A549 (cell line): Measurements from ENCODE around the gene EPHA1. TPM values are rescaled to one million over a fixed set of nuclear protein-coding genes. Genes with fewer than 3 reads are reported as not detected.

Experiments used
- ATAC-seq, 2 experiments: fragments of 200-7000 bp in 1 of 2; fragments of >200 bp in 1 of 2; cut with Nextera tagmentation in 1 of 2; cut with Tn5 transposase in 1 of 2; 3 replicates each; pipeline versions ENCODE4 v1.8.0 to v1.9.1; 2018 to 2020; ENCODE audit warnings: mild to moderate bottlenecking in 1 of 2, moderate library complexity in 1 of 2
- CTCF ChIA-PET: fragments of 300-600 bp; sonication (Branson Sonifier 250); formaldehyde crosslinking; extraction: SDS; loops from one replicate; lab custom pipeline; 2021; ENCODE audit warnings: antibody characterized with exemption, inconsistent platforms; lab: Yijun Ruan, JAX
- POLR2A ChIA-PET: fragments of 350-600 bp; formaldehyde crosslinking; extraction: SDS; loops from one replicate; lab custom pipeline; 2021; ENCODE audit warnings: antibody characterized with exemption, inconsistent platforms; lab: Yijun Ruan, JAX
- DNase-seq, 2 experiments: peaks; one replicate each; pipeline versions ENCODE4 v3.0.0 to v3.0.0-alpha.2; 2011 to 2016; ENCODE audit warnings: low read depth in 1 of 2, low spot score in 1 of 2
- FAIRE-seq: peaks from 2 replicates; lab custom pipeline; 2011; peaks lifted over from hg19 to GRCh38; lab: Jason Lieb, UNC
- H3K27ac ChIP-seq, 2 experiments: fragments of >200 bp; sonication (Bioruptor Twin); formaldehyde crosslinking; 3 replicates each; pipeline ENCODE4 v1.5.1; 2016 to 2017
- H3K4me1 ChIP-seq: fragments of >200 bp; sonication (Bioruptor Twin); formaldehyde crosslinking; 3 replicates; pipeline ENCODE4 v1.6.1; 2016
- H3K4me2 ChIP-seq: fragments of >200 bp; sonication (Bioruptor Twin); formaldehyde crosslinking; 3 replicates; pipeline ENCODE4 v1.6.1; 2016
- H3K4me3 ChIP-seq: fragments of >200 bp; sonication (Bioruptor Twin); formaldehyde crosslinking; 3 replicates; pipeline ENCODE4 v1.5.1; 2016
- H3K9me3 ChIP-seq: fragments of >200 bp; sonication (Bioruptor Twin); formaldehyde crosslinking; 3 replicates; pipeline ENCODE4 v1.6.1; 2016
- BHLHE40 ChIP-seq: IDR thresholded peaks from 2 replicates; pipeline ENCODE4 v1.6.1; 2012; ENCODE audit warnings: low read depth, low read length, inconsistent platforms
- CEBPB ChIP-seq, 2 experiments: fragments of >200 bp in 1 of 2; sonication (Bioruptor Twin) in 1 of 2; formaldehyde crosslinking in 1 of 2; IDR thresholded peaks; 2 replicates each; pipeline ENCODE4 v1.6.1; 2012 to 2016
- EHF ChIP-seq: fragments of 250-450 bp; sonication (Bioruptor Pico); IDR thresholded peaks from 2 replicates; pipeline ENCODE4 v1.5.0; 2020; ENCODE audit warnings: mild to moderate bottlenecking
- ELK1 ChIP-seq: fragments of 150-350 bp; IDR thresholded peaks from 2 replicates; pipeline ENCODE4 v1.6.1; 2014; ENCODE audit warnings: low read depth, mild to moderate bottlenecking, low read length
- FOSB ChIP-seq: fragments of 250-450 bp; sonication (Bioruptor Pico); IDR thresholded peaks from 2 replicates; pipeline ENCODE4 v1.5.0; 2020; ENCODE audit warnings: mild to moderate bottlenecking, moderate library complexity
- HDAC2 ChIP-seq: fragments of 200-600 bp; sonication (generic); IDR thresholded peaks from 2 replicates; pipeline ENCODE4 v1.6.1; 2016
- HES2 ChIP-seq: fragments of >200 bp; sonication (Bioruptor Twin); formaldehyde crosslinking; IDR thresholded peaks from 2 replicates; pipeline ENCODE4 v1.6.1; 2016
- HEYL ChIP-seq: fragments of 250-450 bp; sonication (Bioruptor Pico); IDR thresholded peaks from 2 replicates; pipeline ENCODE4 v1.8.0; 2021; ENCODE audit warnings: mild to moderate bottlenecking, moderate library complexity
- HMGXB4 ChIP-seq: fragments of 250-450 bp; sonication (Bioruptor Pico); IDR thresholded peaks from 2 replicates; pipeline ENCODE4 v1.5.0; 2021; ENCODE audit warnings: mild to moderate bottlenecking, moderate library complexity, borderline replicate concordance
- HOXA7 ChIP-seq: fragments of 250-450 bp; sonication (Bioruptor Pico); IDR thresholded peaks from 2 replicates; pipeline ENCODE4 v1.5.0; 2020; ENCODE audit warnings: mild to moderate bottlenecking, moderate library complexity
- HOXB13 ChIP-seq: fragments of 250-450 bp; sonication (Bioruptor Pico); IDR thresholded peaks from 2 replicates; pipeline ENCODE4 v1.5.0; 2020; ENCODE audit warnings: low read depth, mild to moderate bottlenecking, moderate library complexity
- HOXB5 ChIP-seq: fragments of 250-450 bp; sonication (Bioruptor Pico); IDR thresholded peaks from 2 replicates; pipeline ENCODE4 v1.5.0; 2020; ENCODE audit warnings: mild to moderate bottlenecking, moderate library complexity
- JUN ChIP-seq, 2 experiments: fragments of >200 bp; sonication (Bioruptor Twin); formaldehyde crosslinking; IDR thresholded peaks; 2 replicates in 1 of 2; 3 replicates in 1 of 2; pipeline ENCODE4 v1.6.1; 2016 to 2017
- MAFK ChIP-seq: fragments of 450-650 bp; IDR thresholded peaks from 2 replicates; pipeline ENCODE4 v1.6.1; 2014; ENCODE audit not compliant: partially characterized antibody
- MAZ ChIP-seq: fragments of 150-350 bp; IDR thresholded peaks from 2 replicates; pipeline ENCODE4 v1.6.1; 2014; ENCODE audit warnings: antibody characterized with exemption, low read depth, low read length, borderline replicate concordance
- NFE2L2 ChIP-seq: fragments of 150-350 bp; conservative IDR thresholded peaks from 2 replicates; pipeline ENCODE4 v1.6.1; 2014; ENCODE audit warnings: low read length
- NR3C1 ChIP-seq: fragments of >200 bp; sonication (Bioruptor Twin); formaldehyde crosslinking; IDR thresholded peaks from 3 replicates; pipeline ENCODE4 v1.6.1; 2017
- POLR2AphosphoS2 ChIP-seq: conservative IDR thresholded peaks from 2 replicates; pipeline ENCODE4 v1.6.1; 2012; ENCODE audit warnings: low read length, improper control_type of control experiment, inconsistent platforms
- RCOR1 ChIP-seq: fragments of 150-350 bp; IDR thresholded peaks from 2 replicates; pipeline ENCODE4 v1.6.1; 2014; ENCODE audit warnings: antibody characterized with exemption, low read length, low read depth
- RFX5 ChIP-seq: fragments of 450-650 bp; IDR thresholded peaks from 2 replicates; pipeline ENCODE4 v1.7.1; 2014; ENCODE audit warnings: antibody characterized with exemption, mild to moderate bottlenecking, moderate library complexity
- SMC3 ChIP-seq: fragments of >200 bp; sonication (Bioruptor Twin); formaldehyde crosslinking; IDR thresholded peaks from 3 replicates; pipeline ENCODE4 v1.6.1; 2018; ENCODE audit warnings: inconsistent platforms
- TFCP2L1 ChIP-seq: fragments of 250-450 bp; sonication (Bioruptor Pico); IDR thresholded peaks from 2 replicates; pipeline ENCODE4 v1.5.0; 2021; ENCODE audit warnings: mild to moderate bottlenecking
- TP53 ChIP-seq: fragments of 250-450 bp; sonication (Bioruptor Pico); IDR thresholded peaks from 2 replicates; pipeline ENCODE4 v1.5.0; 2021; ENCODE audit warnings: mild to moderate bottlenecking, moderate library complexity
- USF2 ChIP-seq: fragments of 450-650 bp; IDR thresholded peaks from 2 replicates; pipeline ENCODE4 v1.6.1; 2014; ENCODE audit warnings: antibody characterized with exemption
- ZC3H11A ChIP-seq: fragments of 450-650 bp; IDR thresholded peaks from 2 replicates; pipeline ENCODE4 v1.6.1; 2014; ENCODE audit warnings: antibody characterized with exemption, mild to moderate bottlenecking
- ZFP36 ChIP-seq: fragments of 450-650 bp; IDR thresholded peaks from 2 replicates; pipeline ENCODE4 v1.6.1; 2014; ENCODE audit warnings: borderline replicate concordance; ENCODE audit not compliant: partially characterized antibody
- ZSCAN20 ChIP-seq: fragments of 250-450 bp; sonication (Bioruptor Pico); IDR thresholded peaks from 2 replicates; pipeline ENCODE4 v1.8.0; 2022; ENCODE audit warnings: mild to moderate bottlenecking, moderate library complexity
- WGBS: methylation state at CpG from one replicate; pipeline ENCODE4 v1.1.6; 2017; ENCODE audit errors: missing lambda C conversion rate; 5-methylcytosine and 5-hydroxymethylcytosine counted together
- polyA plus RNA-seq, 4 experiments: library from polyadenylated mRNA; depleted of rRNA in 3 of 4; stranded (reverse); fragments of >200 nt; fragmentation: RNase III in 1 of 4; extraction: RNeasy Plus Mini Kit Qiagen cat#74134 plus additional on column Dnase treatment in 1 of 4; gene quantifications; 2 replicates in 3 of 4; 3 replicates in 1 of 4; pipeline ENCODE4 v1.2.3, GENCODE V29; 2011 to 2017

Gene EPHA1
- polyA plus RNA-seq, 2 of the 4 experiments (the other 2 are of a cell fraction): not detected

GRCh38 chr7:143351060-143351459 lies 57.6 kb downstream of the EPHA1 start:
- Histone ChIP-seq H3K27ac (no peak overlapping the region), H3K4me3 (no peak overlapping the region), H3K4me1 (no peaks in the 10 kb centered on the region), H3K4me2 (no peak overlapping the region), H3K9me3 (no peaks in the 10 kb centered on the region)
- 70% methylated on average over 5 of the region's 5 CpGs for WGBS
- no peak for FAIRE-seq
- ATAC-seq: no peak
- ChIA-PET CTCF (no interaction called here), POLR2A (no interaction called here)
- DNase-seq: no peak
- no peak for TF ChIP-seq HOXB5 (CRISPR knock-in tag)
- no peak for TF ChIP-seq NR3C1

- DNase-seq: no peak
- Histone ChIP-seq H3K4me3 (no peak overlapping the region), H3K27ac (no peak overlapping the region), H3K9me3 (no peaks in the 10 kb centered on the region), H3K4me1 (no peaks in the 10 kb centered on the region), H3K4me2 (no peak overlapping the region)
- POLR2A ChIA-PET: no interaction called here
- ATAC-seq: no peak
- CTCF ChIA-PET: interaction anchor here (0.9 to 2.9 kb wide), 4 partner anchors 9 to 107 kb away, joined by 3 to 9 read pairs (median 6); no protein-coding TSS in a partner anchor
- TF ChIP-seq ZSCAN20 (CRISPR knock-in tag): no peak
- TF ChIP-seq FOSB (CRISPR knock-in tag): no peak
- no peak for TF ChIP-seq JUN (IDR thresholded peaks at IDR 0.05)
- TF ChIP-seq RCOR1: no peak
- no peak for TF ChIP-seq POLR2AphosphoS2
- no peak for TF ChIP-seq NR3C1
- no peak for TF ChIP-seq RFX5
- TF ChIP-seq ZC3H11A: no peak
- no peak for TF ChIP-seq MAFK
- no peak for TF ChIP-seq TFCP2L1 (CRISPR knock-in tag)
- 71% methylated on average over 5 of the region's 5 CpGs for WGBS
- FAIRE-seq: no peak
These were observed 60.7 kb downstream of the EPHA1 start for GRCh38 chr7:143347950-143348349.

- peak; percentile 8 to 10; a peak in 4 of 6 replicates for ATAC-seq
- 86% methylated on average over 3 of the region's 4 CpGs for WGBS
- Histone ChIP-seq H3K4me3 (no peak overlapping the region; the same call in 2 of the 3 replicates), H3K4me1 (no peaks in the 10 kb centered on the region), H3K4me2 (peak overlapping the region; percentile 78; the same call in 1 of the 3 replicates), H3K9me3 (no peaks in the 10 kb centered on the region), H3K27ac (no peak overlapping the region; a peak in 1 of 6 replicates)
- POLR2A ChIA-PET: interaction anchor here (1.0 kb wide), 1 partner anchor 34 kb away, joined by 6 read pairs; no protein-coding TSS in a partner anchor
- CTCF ChIA-PET: interaction anchor here (0.8 to 2.9 kb wide), 21 partner anchors 10 to 105 kb away, joined by 3 to 15 read pairs (median 6); partner anchors contain the start of gene CLCN1
- no peak for TF ChIP-seq BHLHE40
- TF ChIP-seq SMC3: no peak
- no peak for TF ChIP-seq ELK1
- TF ChIP-seq FOSB (CRISPR knock-in tag): no peak
- TF ChIP-seq HDAC2: no peak
- no peak for TF ChIP-seq NFE2L2
- TF ChIP-seq HMGXB4: no peak
- TF ChIP-seq USF2: no peak
- no peak for TF ChIP-seq EHF (CRISPR knock-in tag)
- TF ChIP-seq ZFP36: no peak
- no peak for TF ChIP-seq HOXB13 (CRISPR knock-in tag)
- no peak for TF ChIP-seq TP53
- no peak for TF ChIP-seq HEYL
- TF ChIP-seq CEBPB (IDR thresholded peaks at IDR 0.05): no peak
- TF ChIP-seq HES2: no peak
- TF ChIP-seq MAZ: no peak
- TF ChIP-seq HOXA7 (CRISPR knock-in tag): no peak
- DNase-seq: no peak
- FAIRE-seq: no peak
These were observed 62.6 kb downstream of the EPHA1 start for GRCh38 chr7:143346018-143346417.
